Cardiac muscle cell (in vitro differentiated cells and primary cell): Measurements from ENCODE around the gene TNFSF13B. TPM values are rescaled to one million over a fixed set of nuclear protein-coding genes. Genes with fewer than 3 reads are reported as not detected.

Experiments
- DNase-seq, 2 donors: peaks; one replicate each; pipeline versions ENCODE4 v3.0.0 to v3.0.0-alpha.2; 2010 to 2017; ENCODE audit warnings: low read depth in 1 of 2, low spot score in 1 of 2
- H3K27ac ChIP-seq: fragments of 200-600 bp; sonication (generic); 2 replicates; pipeline ENCODE4 v1.5.1; 2016
- H3K27me3 ChIP-seq: fragments of 200-600 bp; sonication (generic); 2 replicates; pipeline ENCODE4 v1.6.0; 2016; ENCODE audit warnings: control low read depth
- H3K36me3 ChIP-seq: fragments of 200-600 bp; sonication (generic); 2 replicates; pipeline ENCODE4 v1.5.1; 2016; ENCODE audit warnings: control low read depth
- H3K4me1 ChIP-seq: fragments of 200-600 bp; sonication (generic); 2 replicates; pipeline ENCODE4 v1.8.1; 2017; ENCODE audit warnings: low read depth, mild to moderate bottlenecking, mixed run types
- H3K4me3 ChIP-seq: fragments of 200-600 bp; sonication (generic); 2 replicates; pipeline ENCODE4 v1.5.1; 2016; ENCODE audit warnings: mild to moderate bottlenecking
- H3K9me3 ChIP-seq: fragments of 200-600 bp; sonication (generic); 2 replicates; pipeline ENCODE4 v1.5.1; 2017; ENCODE audit warnings: low read depth, mild to moderate bottlenecking, control low read depth
- polyA plus RNA-seq: library from polyadenylated mRNA; unstranded; fragments of >200 nt; fragmentation: Nextera tagmentation; extraction: Ambion mirVana; gene quantifications from 2 replicates; pipeline ENCODE4 v1.2.1, GENCODE V29; 2016
- total RNA-seq: library from RNA; depleted of rRNA; stranded (reverse); fragments of >200 nt; gene quantifications from 2 replicates; pipeline ENCODE4 v1.2.3, GENCODE V29; 2016
- TF ChIP-seq, protein P1 (sequence below): IDR thresholded peaks from 2 replicates; pipeline ENCODE4 v1.5.1; 2012; ENCODE audit warnings: low read depth, mild to moderate bottlenecking, low read length

Gene TNFSF13B
- total and polyA plus RNA-seq, 2 experiments from 2014 or later: 0.56 to 0.69 TPM

DNA sequence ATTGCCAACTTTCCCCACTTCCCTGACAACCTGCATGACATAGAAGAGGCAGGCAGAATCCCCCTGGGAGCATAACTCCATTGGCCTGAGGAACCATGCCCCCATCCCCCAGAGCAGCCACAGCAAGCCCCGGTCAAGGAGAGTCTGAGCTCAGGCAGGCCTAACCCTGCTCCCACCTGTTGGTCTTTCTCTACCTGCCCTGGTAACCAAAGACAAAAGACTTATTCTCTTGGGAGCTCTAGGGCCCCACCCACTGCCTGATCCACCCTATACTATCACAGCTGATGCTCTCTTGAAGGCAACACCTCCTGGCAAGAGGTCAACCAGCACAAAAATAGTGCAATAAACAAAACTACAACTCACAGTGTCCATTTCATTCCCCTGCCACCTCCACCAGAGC is 59.3 kb downstream of the TNFSF13B start:
- no peaks in the 10 kb centered on the region for H3K36me3 ChIP-seq
- DNase-seq: no peak
- TF ChIP-seq, protein P1, sequence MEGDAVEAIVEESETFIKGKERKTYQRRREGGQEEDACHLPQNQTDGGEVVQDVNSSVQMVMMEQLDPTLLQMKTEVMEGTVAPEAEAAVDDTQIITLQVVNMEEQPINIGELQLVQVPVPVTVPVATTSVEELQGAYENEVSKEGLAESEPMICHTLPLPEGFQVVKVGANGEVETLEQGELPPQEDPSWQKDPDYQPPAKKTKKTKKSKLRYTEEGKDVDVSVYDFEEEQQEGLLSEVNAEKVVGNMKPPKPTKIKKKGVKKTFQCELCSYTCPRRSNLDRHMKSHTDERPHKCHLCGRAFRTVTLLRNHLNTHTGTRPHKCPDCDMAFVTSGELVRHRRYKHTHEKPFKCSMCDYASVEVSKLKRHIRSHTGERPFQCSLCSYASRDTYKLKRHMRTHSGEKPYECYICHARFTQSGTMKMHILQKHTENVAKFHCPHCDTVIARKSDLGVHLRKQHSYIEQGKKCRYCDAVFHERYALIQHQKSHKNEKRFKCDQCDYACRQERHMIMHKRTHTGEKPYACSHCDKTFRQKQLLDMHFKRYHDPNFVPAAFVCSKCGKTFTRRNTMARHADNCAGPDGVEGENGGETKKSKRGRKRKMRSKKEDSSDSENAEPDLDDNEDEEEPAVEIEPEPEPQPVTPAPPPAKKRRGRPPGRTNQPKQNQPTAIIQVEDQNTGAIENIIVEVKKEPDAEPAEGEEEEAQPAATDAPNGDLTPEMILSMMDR: no peak
- H3K4me3 ChIP-seq: no peak overlapping the region
- no peaks in the 10 kb centered on the region for H3K9me3 ChIP-seq
- H3K27me3 ChIP-seq: no peaks in the 10 kb centered on the region
- no peaks in the 10 kb centered on the region for H3K4me1 ChIP-seq
- H3K27ac ChIP-seq: no peak overlapping the region

DNA sequence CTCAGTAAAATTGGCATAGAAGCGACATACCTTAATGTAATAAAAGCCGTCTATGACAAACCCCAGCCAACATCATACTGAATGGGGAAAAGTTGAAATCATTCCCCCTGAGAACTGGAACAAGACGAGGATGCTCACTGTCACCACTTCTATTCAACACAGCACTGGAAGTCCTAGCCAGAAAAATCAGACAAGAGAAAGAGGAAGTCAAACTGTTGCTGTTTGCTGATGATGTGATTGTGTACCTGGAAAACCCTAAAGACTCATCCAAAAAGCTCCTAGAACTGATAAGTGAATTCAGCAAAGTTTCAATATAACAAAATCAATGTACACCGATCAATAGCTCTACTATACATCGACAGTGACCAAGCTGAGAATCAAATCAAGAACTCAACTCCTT is 63.3 kb downstream of the TNFSF13B start:
- Histone ChIP-seq H3K36me3 (no peaks in the 10 kb centered on the region), H3K9me3 (no peaks in the 10 kb centered on the region), H3K27ac (no peak overlapping the region), H3K4me1 (no peaks in the 10 kb centered on the region), H3K4me3 (no peak overlapping the region), H3K27me3 (no peaks in the 10 kb centered on the region)
- no peak for DNase-seq
- TF ChIP-seq, protein P1: no peak

DNA sequence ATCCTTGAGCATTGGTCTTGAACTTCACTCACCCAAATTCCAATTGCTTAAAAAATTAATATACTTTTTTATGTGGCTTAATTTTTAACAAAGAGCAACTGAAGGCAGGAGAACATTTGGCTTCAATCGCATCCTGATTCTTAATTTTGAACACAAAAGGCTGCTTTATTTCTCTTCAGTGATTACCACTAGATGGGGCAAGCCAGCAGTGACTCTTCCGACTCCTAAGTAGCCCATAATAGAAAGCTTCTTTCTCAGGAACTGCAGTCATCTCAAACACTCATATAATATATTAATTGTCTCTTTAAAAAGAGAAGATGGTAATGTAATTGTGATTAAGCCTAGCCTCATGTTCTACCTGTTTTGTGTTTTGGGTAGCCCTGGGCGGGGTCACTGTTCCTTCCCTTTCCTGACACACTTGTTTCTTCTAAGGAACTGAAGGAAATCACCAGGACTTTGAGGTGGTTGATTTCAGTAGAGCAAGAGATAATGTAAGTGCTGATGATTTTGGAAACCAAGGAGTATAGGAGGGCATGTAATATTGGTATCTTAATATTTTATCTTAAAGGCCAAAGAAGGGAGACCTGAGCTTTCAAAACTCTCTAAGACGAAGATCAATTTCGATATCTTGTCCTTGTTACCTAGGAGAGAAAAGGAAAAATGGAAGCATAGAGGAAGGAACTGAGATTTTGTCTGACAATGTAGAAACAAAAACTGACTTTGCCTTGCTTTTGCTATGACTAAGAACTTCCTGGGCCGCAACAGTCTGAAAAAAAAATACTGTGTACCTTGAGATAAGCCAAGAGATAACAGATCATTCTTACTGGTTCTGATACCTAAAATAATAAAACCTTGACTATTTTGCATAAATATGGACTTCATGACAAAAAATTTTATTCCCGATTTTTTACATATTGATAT is 73.1 kb downstream of the TNFSF13B start:
- Histone ChIP-seq H3K27ac (no peak overlapping the region), H3K9me3 (no peaks in the 10 kb centered on the region), H3K27me3 (no peaks in the 10 kb centered on the region), H3K36me3 (no peaks in the 10 kb centered on the region), H3K4me3 (no peak overlapping the region), H3K4me1 (no peaks in the 10 kb centered on the region)
- TF ChIP-seq, protein P1: peak; percentile 58
- peak; percentile 42 to 60 for DNase-seq

DNA sequence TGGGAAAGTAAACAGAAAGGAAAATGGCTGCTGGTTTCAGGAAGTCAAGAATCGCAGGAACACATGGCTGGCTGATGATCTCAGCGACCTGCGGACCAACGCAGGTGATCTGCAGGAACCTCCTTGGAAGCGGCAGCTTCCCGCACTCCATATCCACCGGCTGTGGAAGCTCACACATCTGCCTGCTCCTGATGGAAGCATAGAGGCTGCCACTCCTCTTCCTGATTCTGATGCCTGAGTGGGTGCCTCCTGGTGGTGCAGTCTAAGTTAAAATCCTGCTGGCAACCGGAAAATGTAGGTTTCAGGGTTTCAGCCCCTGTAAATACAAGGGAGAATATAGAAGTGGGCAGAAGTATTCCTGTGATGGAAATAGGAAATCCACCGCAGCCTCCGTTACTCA is 75.5 kb downstream of the TNFSF13B start:
- Histone ChIP-seq H3K36me3 (no peaks in the 10 kb centered on the region), H3K27me3 (no peaks in the 10 kb centered on the region), H3K9me3 (no peaks in the 10 kb centered on the region), H3K4me3 (no peak overlapping the region), H3K27ac (no peak overlapping the region), H3K4me1 (no peaks in the 10 kb centered on the region)
- no peak for DNase-seq
- TF ChIP-seq, protein P1: no peak

DNA sequence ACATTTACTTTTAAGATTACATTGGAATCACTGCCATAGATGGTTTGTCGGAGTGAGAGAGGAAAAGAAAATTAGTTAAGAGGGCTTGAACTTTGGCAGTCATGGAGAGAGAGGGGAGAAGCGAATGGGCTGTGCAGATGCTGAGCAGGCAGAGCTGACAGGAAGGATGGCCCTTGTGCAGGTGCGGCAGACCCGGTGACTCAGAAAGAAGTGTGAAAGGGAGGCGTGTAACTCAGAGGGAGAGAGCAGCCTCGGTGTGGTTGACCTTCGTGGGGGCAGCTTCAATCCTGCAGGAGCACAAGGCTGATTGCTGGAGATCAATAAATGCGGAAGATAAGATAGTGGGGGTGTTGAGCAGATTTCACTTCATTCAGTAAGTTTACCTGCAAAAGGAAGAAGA is 76.9 kb downstream of the TNFSF13B start:
- H3K9me3 ChIP-seq: no peaks in the 10 kb centered on the region
- TF ChIP-seq, protein P1: no peak
- no peak overlapping the region for H3K27ac ChIP-seq
- H3K4me1 ChIP-seq: no peaks in the 10 kb centered on the region
- no peak overlapping the region for H3K4me3 ChIP-seq
- no peaks in the 10 kb centered on the region for H3K36me3 ChIP-seq
- no peak for DNase-seq
- H3K27me3 ChIP-seq: no peaks in the 10 kb centered on the region
